Liver (tissue), 9 donors: Measurements from ENCODE around the gene FAT2. TPM values are rescaled to one million over a fixed set of nuclear protein-coding genes. Genes with fewer than 3 reads are reported as not detected.

ENCODE experiments used
- DNase-seq: peaks from one replicate; pipeline ENCODE4 v3.0.0-alpha.2; 2017; ENCODE audit warnings: low spot score
- H3K27ac ChIP-seq, 2 donors: one replicate each; pipeline ENCODE4 v1.7.0; 2013; ENCODE audit warnings: inconsistent platforms in 2 of 2, low read length in 2 of 2, control low read depth in 1 of 2, low read depth in 1 of 2, mild to moderate bottlenecking in 1 of 2
- H3K27me3 ChIP-seq, 4 donors: one replicate each; pipeline versions ENCODE4 v1.6.1 to v1.7.0; 2013; ENCODE audit warnings: low read length in 3 of 4, inconsistent platforms in 1 of 4, mild to moderate bottlenecking in 1 of 4, moderate library complexity in 1 of 4; ENCODE audit not compliant: control insufficient read depth in 4 of 4, insufficient read depth in 4 of 4
- H3K36me3 ChIP-seq, 4 donors: one replicate each; pipeline versions ENCODE4 v1.6.1 to v1.7.0; 2013; ENCODE audit warnings: low read length in 3 of 4, mild to moderate bottlenecking in 3 of 4, low read depth in 1 of 4, moderate library complexity in 1 of 4; ENCODE audit not compliant: control insufficient read depth in 4 of 4, insufficient read depth in 3 of 4
- H3K4me1 ChIP-seq, 4 donors: one replicate each; pipeline versions ENCODE4 v1.6.1 to v1.7.0; 2013; ENCODE audit warnings: low read length in 3 of 4, mild to moderate bottlenecking in 3 of 4, moderate library complexity in 1 of 4; ENCODE audit not compliant: control insufficient read depth in 4 of 4, insufficient read depth in 4 of 4
- H3K4me3 ChIP-seq, 3 donors: one replicate each; pipeline versions ENCODE4 v1.6.1 to v1.7.0; 2013; ENCODE audit warnings: low read length in 3 of 3, control low read depth in 1 of 3, low read depth in 1 of 3, mild to moderate bottlenecking in 1 of 3
- H3K9ac ChIP-seq, 2 donors: one replicate each; pipeline ENCODE4 v1.7.0; 2013; ENCODE audit warnings: low read length in 2 of 2, mild to moderate bottlenecking in 2 of 2, moderate library complexity in 2 of 2, control low read depth in 1 of 2, low read depth in 1 of 2
- H3K9me3 ChIP-seq, 4 donors: one replicate each; pipeline versions ENCODE4 v1.6.1 to v1.7.0; 2013; ENCODE audit warnings: low read length in 3 of 4; ENCODE audit not compliant: control insufficient read depth in 4 of 4
- ATF3 ChIP-seq: IDR thresholded peaks from 2 replicates; pipeline ENCODE4 v1.6.1; 2016; ENCODE audit warnings: antibody characterized with exemption
- CTCF ChIP-seq: fragments of 150-350 bp; IDR thresholded peaks from 2 replicates; pipeline ENCODE4 v1.5.1; 2017; ENCODE audit warnings: improper control_type of control experiment, low read depth, low read length; ENCODE audit not compliant: missing input control
- EGR1 ChIP-seq, 2 donors: IDR thresholded peaks; 2 replicates each; pipeline ENCODE4 v1.6.1; 2016 to 2018; ENCODE audit warnings: antibody characterized with exemption in 2 of 2, low read depth in 2 of 2
- FOXA1 ChIP-seq: IDR thresholded peaks from 2 replicates; pipeline ENCODE4 v1.6.1; 2016; ENCODE audit warnings: antibody characterized with exemption
- FOXA2 ChIP-seq: IDR thresholded peaks from 2 replicates; pipeline ENCODE4 v1.6.1; 2016; ENCODE audit warnings: antibody characterized with exemption
- HNF4G ChIP-seq: IDR thresholded peaks from 2 replicates; pipeline ENCODE4 v1.6.1; 2016; ENCODE audit warnings: antibody characterized with exemption
- JUND ChIP-seq, 2 donors: IDR thresholded peaks; 2 replicates each; pipeline ENCODE4 v1.6.1; 2016; ENCODE audit warnings: antibody characterized with exemption in 2 of 2
- MAX ChIP-seq: IDR thresholded peaks from 2 replicates; pipeline ENCODE4 v1.6.1; 2016; ENCODE audit warnings: antibody characterized with exemption
- NR2F2 ChIP-seq: IDR thresholded peaks from 2 replicates; pipeline ENCODE4 v1.6.1; 2016; ENCODE audit warnings: antibody characterized with exemption
- REST ChIP-seq: IDR thresholded peaks from 2 replicates; pipeline ENCODE4 v1.6.1; 2016; ENCODE audit warnings: antibody characterized with exemption, mild to moderate bottlenecking
- RXRA ChIP-seq, 2 donors: IDR thresholded peaks; 2 replicates each; pipeline ENCODE4 v1.6.1; 2017 to 2018; ENCODE audit warnings: antibody characterized with exemption in 2 of 2, mild to moderate bottlenecking in 1 of 2
- SP1 ChIP-seq: IDR thresholded peaks from 2 replicates; pipeline ENCODE4 v1.6.1; 2018; ENCODE audit warnings: antibody characterized with exemption, mild to moderate bottlenecking
- TAF1 ChIP-seq: conservative IDR thresholded peaks from 2 replicates; pipeline ENCODE4 v1.6.1; 2016; ENCODE audit warnings: antibody characterized with exemption, mild to moderate bottlenecking
- YY1 ChIP-seq: IDR thresholded peaks from 2 replicates; pipeline ENCODE4 v1.6.1; 2016; ENCODE audit warnings: antibody characterized with exemption, mild to moderate bottlenecking
- WGBS: extraction: QIAGEN DNeasy Blood & Tissue Kit; methylation state at CpG from one replicate; pipeline ENCODE4 v1.1.7; 2013; 5-methylcytosine and 5-hydroxymethylcytosine counted together
- polyA plus RNA-seq, 2 donors: library from polyadenylated mRNA; stranded (reverse) in 1 of 2; unstranded in 1 of 2; fragments of 200-250 nt in 1 of 2; fragments of >200 nt in 1 of 2; fragmentation: Nextera tagmentation in 1 of 2; extraction: Ambion mirVana in 1 of 2; gene quantifications; one replicate each; pipeline versions ENCODE4 v1.2.1 to v1.2.3, GENCODE V29; 2013 to 2015
- total RNA-seq, 2 donors: library from RNA; depleted of rRNA; stranded (reverse); fragments of >200 nt; gene quantifications; one replicate each; pipeline ENCODE4 v1.2.3, GENCODE V29; 2014
- donor health status: healthy.
- donor health status: healthy.
- donor health status: healthy.
- donor health status: healthy.
- donor health status: healthy.

FAT2 gene
- total and polyA plus RNA-seq, 4 donors: under 0.01 to 0.07 TPM; not detected in 2

- Histone ChIP-seq H3K4me3 (no peak overlapping the region), H3K27me3 (peaks cover 0 to 3% (median 1%) of the 10 kb centered on the region in 4 donors), H3K27ac (no peak overlapping the region), H3K9me3 (no peaks in the 10 kb centered on the region), H3K36me3 (no peaks in the 10 kb centered on the region), H3K9ac (no peak overlapping the region), H3K4me1 (no peaks in the 10 kb centered on the region)
- no peak for DNase-seq
- 87% methylated on average over 9 of the region's 9 CpGs for WGBS
- no peak for TF ChIP-seq YY1
- TF ChIP-seq TAF1: no peak
- no peak for TF ChIP-seq RXRA (IDR thresholded peaks at IDR 0.05)
- no peak for TF ChIP-seq MAX
- no peak for TF ChIP-seq EGR1 (IDR thresholded peaks at IDR 0.05; ENCODE audit: low read depth in 2 of 2)
- no peak for TF ChIP-seq FOXA1
- no peak for TF ChIP-seq NR2F2
- no peak for TF ChIP-seq JUND (IDR thresholded peaks at IDR 0.05)
- TF ChIP-seq HNF4G: no peak
- TF ChIP-seq FOXA2: no peak
- no peak for TF ChIP-seq SP1
Measured at GRCh38 chr5:151625285-151625684, 34.2 kb upstream of the FAT2 start.

GRCh38 chr5:151624476-151624875 is 33.3 kb upstream of the FAT2 start:
- peaks cover 0 to 3% (median 1%) of the 10 kb centered on the region in 4 donors for H3K27me3 ChIP-seq
- no peaks in the 10 kb centered on the region for H3K36me3 ChIP-seq
- no peak overlapping the region for H3K4me3 ChIP-seq
- H3K9me3 ChIP-seq: no peaks in the 10 kb centered on the region
- no peak overlapping the region for H3K27ac ChIP-seq
- no peak for DNase-seq
- 76% methylated on average over 8 of the region's 8 CpGs for WGBS
- TF ChIP-seq ATF3 (no peak), RXRA (IDR thresholded peaks at IDR 0.05) (no peak), MAX (no peak), NR2F2 (no peak), HNF4G (no peak), FOXA2 (no peak), YY1 (no peak), CTCF (no peak), FOXA1 (no peak), SP1 (no peak), REST (no peak)
- H3K9ac ChIP-seq: no peak overlapping the region
- H3K4me1 ChIP-seq: no peaks in the 10 kb centered on the region
